GM19023 (cell line): Measurements from ENCODE around the gene GET3.
"Not testable (repeated sequence)": the region's sequence is repeated elsewhere in the genome, so short reads cannot be mapped to it uniquely, and the experiment has no call there.

Source experiments
- ATAC-seq: cut with Tn5 transposase; IDR thresholded peaks from one replicate; pipeline ENCODE4 v1.9.1; 2021; ENCODE audit warnings: mild to moderate bottlenecking, moderate library complexity; ENCODE audit not compliant: unreplicated experiment

The GET3 gene

DNA sequence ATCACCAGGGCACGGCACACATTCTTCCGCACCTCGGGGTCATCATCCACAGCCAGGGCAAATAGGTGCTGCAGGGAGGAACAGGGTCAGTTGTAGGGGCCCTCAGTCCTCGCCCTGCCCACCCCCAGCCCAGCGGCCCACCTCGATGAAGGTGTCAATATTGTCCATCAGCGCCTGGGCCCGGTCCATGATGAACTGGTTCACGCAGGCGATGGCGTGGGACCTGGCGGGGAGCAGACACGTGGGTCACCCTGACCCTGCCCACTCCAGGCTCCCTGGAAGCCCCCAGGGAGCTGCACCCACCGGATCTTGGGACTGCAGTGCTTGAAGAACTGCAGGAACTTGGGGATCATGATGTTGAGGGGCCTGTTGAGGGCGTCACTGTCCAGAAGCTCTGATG lies 22.2 kb upstream of the GET3 start:
- ATAC-seq: no peak

DNA sequence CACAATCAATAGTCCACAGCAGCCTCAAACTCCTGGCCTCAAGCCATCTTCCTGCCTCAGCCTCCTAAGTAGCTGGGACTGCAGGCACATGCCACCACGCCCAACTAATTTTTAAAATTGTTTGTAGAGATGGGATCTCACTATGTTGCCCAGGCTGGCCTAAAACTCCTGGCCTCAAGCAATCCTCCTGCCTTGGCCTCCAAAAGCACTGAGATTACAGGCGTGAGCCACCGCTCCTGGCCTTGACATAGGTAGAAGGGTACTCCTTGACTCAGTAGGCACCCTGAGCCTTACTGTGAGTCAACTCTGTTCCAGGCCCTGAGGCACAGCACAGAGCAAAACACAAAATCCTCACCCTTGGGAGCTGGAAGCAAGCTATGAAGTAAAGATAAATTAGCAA lies 21.4 kb upstream of the GET3 start:
- ATAC-seq: no peak

GRCh38 chr19:12720296-12720695 lies 17.0 kb upstream of the GET3 start:
- ATAC-seq: no peak

GRCh38 chr19:12720851-12721655 lies 16.2 kb upstream of the GET3 start:
- no peak for ATAC-seq

DNA sequence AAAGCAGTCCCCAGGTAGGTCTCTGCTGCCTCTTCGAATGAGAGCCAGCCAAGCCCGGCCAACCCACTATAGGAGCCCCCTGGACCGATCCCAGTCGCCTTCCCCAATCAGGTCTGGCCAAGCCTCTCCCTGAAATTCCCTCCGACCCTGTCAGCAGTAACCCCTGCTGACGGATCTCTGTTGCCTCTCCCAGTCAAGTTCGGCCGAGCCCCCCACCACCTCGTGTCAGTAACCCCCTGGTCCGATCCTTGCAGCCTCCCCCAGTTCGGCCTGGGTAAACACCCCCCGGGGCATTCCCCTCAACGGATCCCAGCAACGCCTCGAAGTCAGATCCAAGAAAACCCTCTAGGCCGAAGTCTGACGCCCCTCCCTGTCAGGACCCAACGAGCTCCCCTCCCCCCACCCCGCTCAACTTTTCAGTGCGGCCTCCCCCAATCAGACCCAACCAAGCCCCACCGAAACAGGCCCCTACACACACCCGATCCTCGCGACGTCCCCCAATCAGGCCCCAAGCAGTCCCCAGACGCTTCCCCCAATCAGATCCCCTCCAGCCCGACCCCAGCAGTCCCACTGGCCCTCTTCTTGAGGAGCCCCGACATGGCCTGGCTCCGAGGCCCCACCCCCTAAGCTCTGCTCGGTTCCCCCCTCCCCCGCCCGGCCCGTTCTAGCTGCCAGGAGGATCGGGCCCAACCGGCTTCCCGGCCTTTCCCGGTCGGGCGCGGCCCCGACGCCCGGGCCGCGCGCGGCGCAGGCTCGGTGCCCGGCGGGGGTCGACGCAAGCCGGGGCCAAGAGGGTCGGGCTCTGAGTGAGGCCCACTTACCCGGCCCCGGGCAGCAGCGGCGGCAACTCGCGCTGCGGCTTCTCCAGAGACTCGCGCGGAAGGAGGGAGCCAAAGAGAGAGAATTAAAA lies 15.4 kb upstream of the GET3 start:
- no peak for ATAC-seq

DNA sequence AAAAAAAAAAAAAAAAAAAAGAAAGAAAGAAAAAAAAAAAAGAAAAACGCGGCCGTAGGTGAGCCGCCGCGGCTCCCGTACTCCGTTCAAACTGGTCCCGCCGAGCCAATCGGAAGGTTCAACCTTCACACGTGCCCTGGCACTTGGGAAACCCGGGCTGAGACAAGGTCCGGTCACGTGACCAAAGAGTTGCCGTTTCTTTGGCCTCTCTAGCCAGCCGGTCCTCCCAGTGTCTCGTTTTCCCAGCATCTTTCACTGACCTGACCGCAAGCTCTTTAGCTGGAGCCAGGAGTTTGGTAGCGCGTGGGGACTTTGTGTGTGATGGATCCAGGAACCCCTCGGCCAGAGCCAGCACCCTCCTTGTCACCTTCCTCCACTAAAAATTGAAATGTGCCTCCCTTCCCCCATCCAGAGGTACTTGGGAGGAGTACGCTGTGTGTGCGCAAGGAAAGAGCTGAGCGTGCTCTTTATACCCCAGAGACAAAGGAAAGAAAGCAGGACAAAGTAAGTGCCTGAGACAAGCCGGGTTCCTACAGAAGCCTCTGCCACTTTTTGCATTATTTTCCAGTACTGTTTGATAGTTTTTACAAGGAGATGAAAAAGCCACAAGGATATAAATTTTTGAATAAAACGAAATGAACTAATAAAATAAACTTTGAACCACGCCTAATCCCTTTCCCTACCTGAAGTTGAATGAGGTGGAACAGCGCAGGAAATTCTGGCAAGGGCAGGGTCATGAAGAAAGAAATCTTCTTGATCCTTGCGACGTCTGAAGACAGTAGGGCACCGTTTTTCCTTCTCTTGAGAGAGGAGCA lies 14.5 kb upstream of the GET3 start:
- ATAC-seq: peak; percentile 81

DNA sequence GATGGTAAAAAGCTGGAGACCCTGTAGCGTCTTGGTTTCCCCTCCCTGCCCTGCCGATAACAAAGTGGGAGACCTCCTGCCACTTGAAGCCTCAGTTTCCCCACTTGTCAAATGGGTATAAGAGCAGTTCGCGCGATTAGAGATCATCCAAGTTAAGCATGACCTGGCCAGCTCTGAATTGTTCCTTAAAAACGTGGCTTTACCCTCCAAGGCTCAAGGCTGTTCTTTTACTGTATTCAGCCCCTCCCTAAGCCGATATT lies 14.0 kb upstream of the GET3 start:
- ATAC-seq: no peak

DNA sequence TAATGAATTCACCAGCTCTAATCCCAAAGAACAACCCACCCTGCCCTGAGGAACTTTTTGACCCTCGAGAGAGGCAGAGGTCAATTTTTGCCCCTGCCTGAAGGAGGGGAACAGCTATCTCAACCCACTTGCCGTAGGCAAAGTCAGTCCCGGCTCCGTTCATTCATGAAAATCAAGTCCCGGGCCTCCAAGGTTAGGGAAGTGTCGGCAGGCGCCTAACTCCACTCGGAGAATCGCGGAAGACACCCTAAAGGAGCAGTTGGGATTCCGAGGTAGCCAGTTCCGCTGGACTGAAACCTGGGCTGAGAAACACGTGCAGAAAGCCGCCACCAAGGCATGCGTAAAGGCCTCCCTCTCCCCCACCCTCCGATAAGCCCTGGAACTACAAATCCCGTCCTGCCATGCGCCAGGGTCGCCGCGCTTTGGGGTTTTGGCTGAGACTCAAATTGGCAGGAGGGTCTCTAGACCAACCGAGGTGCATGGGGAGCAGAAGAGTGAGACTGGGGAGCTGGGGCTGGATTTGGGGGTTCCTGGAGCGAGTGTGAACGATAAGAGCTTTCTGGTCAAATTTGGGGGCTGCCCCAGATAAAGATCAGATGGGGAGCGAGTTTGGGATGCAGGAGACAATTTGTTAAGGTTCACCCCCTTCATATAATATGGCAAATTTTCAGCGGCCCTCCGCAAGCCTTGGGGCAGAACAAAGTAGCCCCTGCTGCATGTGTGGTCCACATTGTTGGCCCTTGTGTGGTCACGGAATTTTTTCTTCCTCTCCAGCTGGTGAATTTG lies 13.5 kb upstream of the GET3 start, which contains the start of gene TNPO2:
Gene TNPO2 (minus strand): TSS at position 292 of the 786 bp plus-strand sequence. CDS start 2,955 bp downstream, outside the sequence.
- ATAC-seq: no peak

DNA sequence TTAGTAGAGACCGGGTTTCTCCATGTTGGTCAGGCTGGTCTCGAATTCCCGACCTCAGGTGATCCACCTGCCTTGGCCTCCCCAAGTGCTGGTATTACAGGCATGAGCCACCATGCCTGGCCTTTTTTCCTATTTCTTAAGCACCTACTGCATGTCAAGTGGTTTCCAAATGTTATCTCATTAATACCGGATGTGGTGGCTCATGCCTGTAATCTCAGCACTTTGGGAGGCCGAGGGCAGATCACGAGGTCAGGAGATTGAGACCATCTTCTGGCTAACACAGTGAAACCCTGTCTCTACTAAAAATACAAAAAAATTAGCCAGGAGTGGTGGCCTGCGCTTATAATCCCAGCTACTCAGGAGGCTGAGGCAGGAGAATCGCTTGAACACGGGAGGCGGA lies 11.7 kb upstream of the GET3 start:
- not testable (repeated sequence) for ATAC-seq

- no peak for ATAC-seq
Observed at GRCh38 chr19:12726988-12727316, 10.3 kb upstream of the GET3 start.

GRCh38 chr19:12727745-12728433 lies 9.4 kb upstream of the GET3 start:
- no peak for ATAC-seq

GRCh38 chr19:12730064-12730463 lies 7.2 kb upstream of the GET3 start:
- ATAC-seq: no peak

- ATAC-seq: no peak
Observed at GRCh38 chr19:12731337-12731736, 6.0 kb upstream of the GET3 start.

DNA sequence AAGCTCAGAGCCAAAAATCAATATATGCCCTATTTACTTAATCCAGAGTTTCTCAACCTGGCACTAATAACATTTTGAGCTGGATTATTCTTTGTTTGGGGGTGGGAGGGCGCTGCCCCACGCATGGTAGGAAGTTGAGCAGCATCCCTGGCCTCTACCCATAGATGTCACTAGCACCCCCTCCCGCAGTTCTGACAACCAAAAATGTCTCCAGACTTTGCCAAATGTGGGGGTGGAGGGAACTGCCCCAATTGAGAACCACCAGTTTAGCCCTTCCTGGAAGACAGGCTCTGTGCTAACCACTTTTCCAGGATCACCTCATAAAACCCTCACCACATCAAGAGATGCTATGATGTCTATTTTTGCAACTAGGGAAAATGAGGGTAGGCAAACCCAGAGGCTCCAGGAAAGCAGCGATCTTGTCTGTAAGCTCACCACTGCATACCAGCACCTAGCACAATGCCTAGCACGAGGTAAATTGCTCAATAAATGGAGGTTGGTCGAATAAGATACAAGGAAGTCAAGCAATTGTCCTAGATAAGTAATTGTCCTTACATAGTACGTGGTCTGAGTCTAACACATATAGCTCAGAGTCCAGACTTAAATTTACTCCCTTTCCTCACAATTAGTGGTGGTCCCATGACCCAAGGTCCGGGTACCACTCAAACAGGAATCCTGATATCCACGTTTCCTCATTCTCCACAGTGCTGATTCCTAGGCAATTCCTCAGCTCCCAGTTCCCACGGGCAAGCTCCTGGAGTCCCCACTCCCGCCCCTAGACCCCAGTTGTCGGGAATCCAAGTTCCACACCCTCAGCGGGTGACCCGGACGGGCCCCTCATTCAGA lies 3.7 kb upstream of the GET3 start:
- no peak for ATAC-seq

DNA sequence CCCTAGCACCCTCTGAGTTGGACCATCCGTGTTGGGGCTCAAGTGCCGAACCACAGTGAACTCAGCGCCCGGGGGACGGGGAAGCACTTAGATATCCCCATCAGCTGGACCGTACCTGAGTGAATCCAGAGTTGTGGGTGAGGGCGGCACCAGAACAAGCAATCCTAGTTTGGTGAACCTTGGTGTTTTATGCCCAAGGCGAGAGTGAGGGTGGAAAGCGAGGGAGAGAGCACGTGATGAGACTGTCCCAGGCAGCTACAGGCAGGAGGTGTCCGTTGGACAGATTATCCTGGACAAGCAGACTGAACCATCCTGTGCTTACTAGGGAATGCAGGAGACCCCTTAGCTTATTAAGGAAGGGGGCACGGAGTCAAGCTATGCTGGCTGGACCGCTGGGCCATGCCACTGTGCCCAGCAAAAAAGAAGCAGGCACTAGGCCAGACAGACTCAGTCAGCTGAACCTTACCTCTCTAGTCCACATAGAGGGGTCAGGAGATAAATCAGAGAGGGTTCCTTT lies 596 bp downstream of the GET3 start:
- ATAC-seq: no peak

GRCh38 chr19:12745166-12745897 lies 8.0 kb downstream of the GET3 start:
- ATAC-seq: no peak

GRCh38 chr19:12748489-12748888 lies 11.2 kb downstream of the GET3 start:
- no peak for ATAC-seq

DNA sequence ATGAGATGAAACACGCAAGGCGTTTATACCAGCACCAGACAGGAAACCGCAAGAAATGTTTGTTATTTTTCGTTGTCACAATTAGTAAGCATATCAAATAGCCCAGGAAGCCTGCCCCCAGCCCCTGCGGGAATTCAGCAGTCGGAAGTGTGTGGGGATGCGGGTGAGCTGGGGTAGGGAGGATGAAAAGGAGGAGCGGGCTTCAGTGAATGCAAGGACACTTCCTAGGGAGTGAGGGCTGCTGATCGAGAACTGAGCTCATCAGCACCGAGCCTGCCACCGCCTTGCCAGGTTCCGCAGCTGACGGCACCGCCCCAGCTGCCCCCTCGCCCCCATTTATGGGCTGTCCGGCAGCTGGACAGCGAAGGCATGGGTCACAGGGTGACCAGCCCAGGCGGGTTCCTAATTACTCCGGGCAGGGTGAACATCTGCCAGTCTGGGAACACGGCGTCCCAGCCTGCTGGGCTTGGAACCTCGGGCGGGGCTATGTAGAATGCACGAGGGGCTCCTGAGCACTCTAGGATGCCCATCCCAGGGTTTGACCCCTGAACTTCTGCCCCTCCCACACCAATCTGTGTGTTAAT lies 12.7 kb downstream of the GET3 start:
- no peak for ATAC-seq
